OCI-LY1 (cell line): ENCODE measurements around the gene TRIM6.

ENCODE experiments used
- H2AFZ ChIP-seq: fragments of 200-600 bp; sonication (generic), shearing (Covaris generic); 2 replicates; pipeline ENCODE4 v1.6.0; 2014; ENCODE audit warnings: antibody characterized with exemption, mild to moderate bottlenecking, low read length
- H3F3A ChIP-seq: fragments of 200-600 bp; sonication (generic), shearing (Covaris generic); 2 replicates; pipeline ENCODE4 v1.6.0; 2014; ENCODE audit warnings: mild to moderate bottlenecking, antibody characterized with exemption, low read length, moderate library complexity; ENCODE audit not compliant: insufficient read depth
- H3K27ac ChIP-seq: fragments of 200-600 bp; sonication (generic); 2 replicates; pipeline ENCODE4 v1.5.1; 2014; ENCODE audit warnings: low read length, mixed run types, mild to moderate bottlenecking, low read depth; ENCODE audit not compliant: poor library complexity, severe bottlenecking
- H3K27me3 ChIP-seq: fragments of 200-600 bp; sonication (generic); 2 replicates; pipeline ENCODE4 v1.6.0; 2014; ENCODE audit warnings: antibody characterized with exemption, mild to moderate bottlenecking, low read length, moderate library complexity; ENCODE audit not compliant: insufficient read depth
- H3K36me3 ChIP-seq: fragments of 200-600 bp; sonication (generic); 2 replicates; pipeline ENCODE4 v1.6.1; 2014; ENCODE audit warnings: mild to moderate bottlenecking, antibody characterized with exemption, low read length, moderate library complexity, mixed read lengths; ENCODE audit not compliant: insufficient read depth
- H3K4me1 ChIP-seq: fragments of 200-600 bp; sonication (generic); 2 replicates; pipeline ENCODE4 v1.5.1; 2014; ENCODE audit warnings: mild to moderate bottlenecking, low read length, moderate library complexity; ENCODE audit not compliant: insufficient read depth, severe bottlenecking
- H3K4me2 ChIP-seq: fragments of 200-600 bp; sonication (generic), shearing (Covaris generic); 2 replicates; pipeline ENCODE4 v1.6.1; 2014; ENCODE audit warnings: low read length
- H3K4me3 ChIP-seq: fragments of 200-600 bp; sonication (generic); 2 replicates; pipeline ENCODE4 v1.5.1; 2014; ENCODE audit warnings: low read length, low read depth, mild to moderate bottlenecking, mixed read lengths; ENCODE audit not compliant: poor library complexity, severe bottlenecking
- H3K79me2 ChIP-seq: fragments of 200-600 bp; shearing (Covaris generic); 2 replicates; pipeline ENCODE4 v1.6.1; 2016; ENCODE audit warnings: mixed run types, low read length, mixed read lengths; ENCODE audit not compliant: insufficient read depth
- H3K9ac ChIP-seq: fragments of 200-600 bp; sonication (generic), shearing (Covaris generic); 2 replicates; pipeline ENCODE4 v1.6.1; 2014; ENCODE audit warnings: mild to moderate bottlenecking, low read length, mixed read lengths
- H3K9me2 ChIP-seq: fragments of 200-600 bp; sonication (generic), shearing (Covaris generic); 2 replicates; pipeline ENCODE4 v1.6.1; 2014; ENCODE audit warnings: low read depth, mild to moderate bottlenecking, low read length, mixed read lengths
- H3K9me3 ChIP-seq: fragments of 200-600 bp; shearing (Covaris generic); 2 replicates; pipeline ENCODE4 v1.6.1; 2014; ENCODE audit warnings: low read length, mixed read lengths
- H4K20me1 ChIP-seq: fragments of 200-600 bp; sonication (generic), shearing (Covaris generic); 2 replicates; pipeline ENCODE4 v1.6.0; 2016; ENCODE audit warnings: mild to moderate bottlenecking, low read length; ENCODE audit not compliant: insufficient read depth
- CTCF ChIP-seq: fragments of 200-600 bp; sonication (generic), shearing (Covaris generic); IDR thresholded peaks from 2 replicates; pipeline ENCODE4 v1.5.1; 2017; ENCODE audit warnings: mild to moderate bottlenecking, antibody characterized with exemption, low read length, moderate library complexity, mixed read lengths
- EZH2 ChIP-seq: fragments of 200-600 bp; sonication (generic), shearing (Covaris generic); IDR thresholded peaks from 2 replicates; pipeline ENCODE4 v1.8.0; 2017; ENCODE audit warnings: borderline replicate concordance, mixed run types, mild to moderate bottlenecking, antibody characterized with exemption, low read length, moderate library complexity, mixed read lengths

TRIM6 gene

GRCh38 chr11:5596607-5597201 lies at the start of gene TRIM6:
Gene TRIM6, plus strand, starts transcription at chr11:5596637. Its CDS starts 261 bp downstream, at chr11:5596898.
- Histone ChIP-seq H3K27ac (no peak within 1 kb of the TSS), H3K79me2 (no peaks in the 10 kb centered on the region), H3K4me2 (no peak within 1 kb of the TSS), H3K4me1 (no peaks in the 10 kb centered on the region), H3K9ac (no peak within 1 kb of the TSS), H3K27me3 (no peaks in the 10 kb centered on the region), H3K9me2 (no peaks in the 10 kb centered on the region), H2AFZ (no peak within 1 kb of the TSS), H3K4me3 (no peak within 1 kb of the TSS), H3K36me3 (no peaks in the 10 kb centered on the region), H3K9me3 (no peaks in the 10 kb centered on the region), H4K20me1 (no peaks in the 10 kb centered on the region), H3F3A (no peaks in the 10 kb centered on the region)
- TF ChIP-seq CTCF (no peak), EZH2 (no peak)

DNA sequence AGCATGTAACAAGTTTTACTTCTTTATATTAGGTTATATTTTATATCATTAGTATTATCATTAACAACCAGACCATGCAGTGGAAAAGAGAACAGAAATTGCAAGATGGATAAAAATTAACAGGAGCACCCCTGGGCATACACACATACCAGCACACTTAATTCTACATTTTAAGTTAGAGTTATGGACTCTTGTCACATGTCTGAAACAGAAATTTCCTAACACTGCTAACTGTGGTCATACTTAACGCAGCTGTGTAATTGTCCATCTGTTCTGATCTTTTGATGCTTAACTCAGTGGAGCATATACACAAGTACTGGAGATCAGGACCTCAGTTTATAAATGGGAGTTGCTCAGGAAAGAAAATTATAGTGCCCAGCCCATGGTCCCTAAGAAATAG lies 48.5 kb upstream of the TRIM6 start:
- Histone ChIP-seq H3K36me3 (no peaks in the 10 kb centered on the region), H3K4me1 (no peaks in the 10 kb centered on the region), H3K27ac (no peak overlapping the region), H2AFZ (no peak overlapping the region), H3K4me3 (no peak overlapping the region), H4K20me1 (no peaks in the 10 kb centered on the region; the same call in 1 of the 2 replicates), H3K4me2 (no peak overlapping the region), H3K9ac (no peak overlapping the region), H3K79me2 (no peaks in the 10 kb centered on the region), H3K9me2 (no peaks in the 10 kb centered on the region), H3K9me3 (no peaks in the 10 kb centered on the region), H3K27me3 (no peaks in the 10 kb centered on the region), H3F3A (no peaks in the 10 kb centered on the region)
- TF ChIP-seq CTCF, result no peak
- no peak for TF ChIP-seq EZH2

DNA sequence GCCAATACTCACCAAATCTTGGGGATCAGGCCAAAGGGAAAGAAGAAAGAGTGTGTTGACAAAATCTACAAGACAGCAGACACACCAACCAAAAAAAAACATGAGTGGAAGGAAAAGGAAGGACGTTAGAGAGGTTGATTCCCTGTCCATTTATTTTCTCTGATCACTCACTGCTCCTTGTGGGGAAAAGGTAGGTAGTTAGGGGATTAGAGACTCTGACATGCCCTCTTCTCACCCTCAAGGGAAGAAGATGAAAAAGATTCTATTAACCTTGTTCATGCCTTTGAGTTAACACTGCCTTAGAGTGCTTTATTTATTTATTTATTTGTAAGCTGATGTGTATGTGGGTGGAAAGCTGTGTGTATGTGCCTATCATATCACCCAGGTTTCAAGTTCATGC lies 48.0 kb upstream of the TRIM6 start, which contains the start of gene OR52H1:
OR52H1 (minus strand) TSS at position 101 of the 400 bp plus-strand sequence. CDS start 3,035 bp downstream, outside the sequence.
- Histone ChIP-seq H3K4me1 (no peaks in the 10 kb centered on the region), H3K9me3 (no peaks in the 10 kb centered on the region), H3K4me3 (no peak within 1 kb of the TSS), H3K79me2 (no peaks in the 10 kb centered on the region), H3K27ac (no peak within 1 kb of the TSS), H3K27me3 (no peaks in the 10 kb centered on the region), H3K4me2 (no peak within 1 kb of the TSS), H4K20me1 (no peaks in the 10 kb centered on the region; the same call in 1 of the 2 replicates), H3K36me3 (no peaks in the 10 kb centered on the region), H2AFZ (no peak within 1 kb of the TSS), H3K9ac (no peak within 1 kb of the TSS), H3K9me2 (no peaks in the 10 kb centered on the region), H3F3A (no peaks in the 10 kb centered on the region)
- no peak for TF ChIP-seq EZH2
